LNCaP clone FGC (cell line): ENCODE results near the gene SENP2.
"Not testable (repeated sequence)": the region's sequence is repeated elsewhere in the genome, so short reads cannot be mapped to it uniquely, and the experiment has no call there.

ENCODE experiments used
- DNase-seq: peaks from one replicate; pipeline ENCODE4 v3.0.0-alpha.2; 2011; ENCODE audit warnings: low read depth
- H3K4me3 ChIP-seq: 2 replicates; pipeline ENCODE4 v1.5.1; 2011; ENCODE audit warnings: mild to moderate bottlenecking, low read depth, low read length, control low read depth
- TF ChIP-seq, protein P1 (sequence below): IDR thresholded peaks from 2 replicates; pipeline ENCODE4 v1.5.1; 2012; ENCODE audit warnings: mild to moderate bottlenecking; ENCODE audit not compliant: control insufficient read depth, insufficient read depth; ENCODE audit errors: extremely low read depth

The SENP2 gene

DNA sequence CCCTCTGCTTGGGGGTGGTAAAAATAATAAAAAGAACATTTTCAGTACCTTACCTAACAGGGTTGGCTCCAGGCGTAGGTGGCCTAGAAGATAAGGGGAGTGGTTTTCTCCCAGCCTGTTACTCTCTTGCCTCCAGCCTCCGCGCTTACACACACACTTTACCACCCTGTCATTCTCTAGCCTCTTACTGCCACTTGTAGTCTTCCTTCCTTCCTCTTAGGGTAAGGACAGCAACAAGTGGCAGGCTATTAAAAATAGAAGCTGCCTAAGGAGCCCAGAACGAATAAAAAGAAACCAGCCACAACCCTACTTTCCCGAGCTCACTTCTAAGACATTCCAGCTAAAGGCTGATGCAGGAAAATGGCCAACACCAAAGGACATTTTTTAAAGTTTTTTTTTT is 24.1 kb upstream of the SENP2 start:
- no peak overlapping the region for H3K4me3 ChIP-seq
- TF ChIP-seq, protein P1, sequence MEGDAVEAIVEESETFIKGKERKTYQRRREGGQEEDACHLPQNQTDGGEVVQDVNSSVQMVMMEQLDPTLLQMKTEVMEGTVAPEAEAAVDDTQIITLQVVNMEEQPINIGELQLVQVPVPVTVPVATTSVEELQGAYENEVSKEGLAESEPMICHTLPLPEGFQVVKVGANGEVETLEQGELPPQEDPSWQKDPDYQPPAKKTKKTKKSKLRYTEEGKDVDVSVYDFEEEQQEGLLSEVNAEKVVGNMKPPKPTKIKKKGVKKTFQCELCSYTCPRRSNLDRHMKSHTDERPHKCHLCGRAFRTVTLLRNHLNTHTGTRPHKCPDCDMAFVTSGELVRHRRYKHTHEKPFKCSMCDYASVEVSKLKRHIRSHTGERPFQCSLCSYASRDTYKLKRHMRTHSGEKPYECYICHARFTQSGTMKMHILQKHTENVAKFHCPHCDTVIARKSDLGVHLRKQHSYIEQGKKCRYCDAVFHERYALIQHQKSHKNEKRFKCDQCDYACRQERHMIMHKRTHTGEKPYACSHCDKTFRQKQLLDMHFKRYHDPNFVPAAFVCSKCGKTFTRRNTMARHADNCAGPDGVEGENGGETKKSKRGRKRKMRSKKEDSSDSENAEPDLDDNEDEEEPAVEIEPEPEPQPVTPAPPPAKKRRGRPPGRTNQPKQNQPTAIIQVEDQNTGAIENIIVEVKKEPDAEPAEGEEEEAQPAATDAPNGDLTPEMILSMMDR = no peak
- no peak for DNase-seq

DNA sequence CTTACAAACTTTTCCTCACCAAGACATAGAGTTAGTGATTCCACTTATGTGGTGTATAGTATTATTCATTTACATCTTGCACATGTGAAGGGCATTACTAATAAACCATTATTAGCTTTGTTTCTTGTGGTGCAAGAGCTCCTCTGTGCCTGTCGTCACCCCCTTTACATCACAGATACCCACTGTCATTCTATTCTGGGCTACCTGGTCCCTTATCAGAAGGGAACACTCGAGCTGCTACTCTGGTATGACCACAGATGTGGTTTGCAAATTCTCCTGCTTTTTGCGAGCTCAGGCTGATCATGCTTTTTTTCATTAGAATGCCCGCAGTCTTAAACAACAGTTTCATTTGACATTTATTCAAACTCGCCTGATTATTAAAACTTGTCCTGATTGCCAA is 13.9 kb upstream of the SENP2 start:
- DNase-seq = no peak
- TF ChIP-seq, protein P1 = no peak
- H3K4me3 ChIP-seq = no peak overlapping the region

DNA sequence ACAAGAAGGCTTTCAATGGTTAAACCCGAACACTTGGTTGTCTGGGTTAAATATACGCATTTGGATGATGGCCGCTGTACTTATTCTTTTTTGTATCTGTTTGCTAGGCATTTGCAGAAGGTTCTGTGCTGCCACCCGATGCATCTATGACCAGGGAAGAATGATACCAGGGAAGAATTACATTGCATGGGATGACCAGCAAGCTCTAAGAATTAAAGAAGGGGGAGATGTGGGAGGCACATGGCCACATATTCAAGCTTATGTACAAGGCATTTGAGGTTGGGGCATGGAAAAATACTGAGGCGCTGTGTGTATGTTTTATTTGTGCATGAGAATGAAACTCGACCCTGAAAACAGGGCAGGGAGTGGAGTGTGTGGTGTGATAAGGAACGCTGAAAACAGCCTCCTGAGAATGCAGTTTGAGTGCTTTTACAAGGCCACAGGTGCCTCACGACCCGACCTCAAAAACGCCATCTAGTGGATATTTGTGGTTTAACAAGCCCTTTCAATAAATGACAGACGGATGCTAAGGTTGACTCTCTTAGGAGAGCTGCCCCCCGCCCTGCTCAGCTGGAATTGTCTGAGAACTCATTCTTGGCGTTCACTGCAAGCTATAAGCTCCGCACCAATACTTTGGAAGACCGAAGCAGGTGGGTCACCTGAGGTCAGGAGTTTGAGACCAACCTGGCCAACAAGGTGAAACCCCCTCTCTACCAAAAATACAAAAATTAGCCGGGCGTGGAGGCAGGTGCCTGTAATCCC is 10.8 kb upstream of the SENP2 start:
- TF ChIP-seq, protein P1 = peak; percentile 59
- DNase-seq, H3K4me3 ChIP-seq: not testable (repeated sequence)

DNA sequence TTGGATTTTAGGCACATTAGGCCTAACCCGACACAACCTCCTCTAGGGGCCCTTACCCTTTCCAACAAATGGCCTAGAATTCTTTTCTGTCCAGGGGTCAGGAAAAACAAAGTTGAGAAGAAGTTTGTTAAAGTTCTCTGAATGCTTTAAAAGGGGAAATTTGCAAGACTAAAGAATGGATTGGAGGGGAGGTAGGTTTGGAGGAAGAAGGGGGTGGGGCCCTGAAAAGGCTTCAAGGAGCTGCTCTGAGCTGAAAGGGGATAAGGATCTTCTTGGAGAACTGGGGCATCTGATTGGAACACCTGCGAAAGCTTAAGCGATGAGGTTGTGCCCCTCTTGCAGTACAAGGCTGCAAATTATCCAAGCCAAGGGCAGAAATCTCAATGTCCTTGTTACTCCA is 3.9 kb upstream of the SENP2 start:
- no peak overlapping the region for H3K4me3 ChIP-seq
- TF ChIP-seq, protein P1 = no peak
- no peak for DNase-seq

DNA sequence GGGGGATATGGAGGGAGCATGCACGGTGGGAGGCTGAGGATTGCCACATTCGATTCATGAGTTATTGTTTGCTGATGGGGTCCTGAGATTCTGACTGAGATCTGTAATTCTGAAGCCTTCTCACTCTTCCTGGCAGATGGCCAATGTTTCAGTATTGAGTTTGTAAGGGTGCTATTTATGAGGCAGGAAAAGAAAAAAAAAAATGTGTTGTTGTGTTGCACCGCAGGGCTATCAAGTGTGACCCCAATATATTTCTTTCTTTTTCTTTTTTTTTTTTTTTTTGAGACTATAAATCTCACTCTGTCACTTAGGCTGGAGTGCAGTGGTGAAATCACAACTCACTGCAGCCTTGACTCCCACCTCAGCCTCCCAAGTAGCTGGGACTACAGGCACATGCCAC is 3.2 kb upstream of the SENP2 start:
- DNase-seq = no peak
- TF ChIP-seq, protein P1 = no peak
- no peak overlapping the region for H3K4me3 ChIP-seq

DNA sequence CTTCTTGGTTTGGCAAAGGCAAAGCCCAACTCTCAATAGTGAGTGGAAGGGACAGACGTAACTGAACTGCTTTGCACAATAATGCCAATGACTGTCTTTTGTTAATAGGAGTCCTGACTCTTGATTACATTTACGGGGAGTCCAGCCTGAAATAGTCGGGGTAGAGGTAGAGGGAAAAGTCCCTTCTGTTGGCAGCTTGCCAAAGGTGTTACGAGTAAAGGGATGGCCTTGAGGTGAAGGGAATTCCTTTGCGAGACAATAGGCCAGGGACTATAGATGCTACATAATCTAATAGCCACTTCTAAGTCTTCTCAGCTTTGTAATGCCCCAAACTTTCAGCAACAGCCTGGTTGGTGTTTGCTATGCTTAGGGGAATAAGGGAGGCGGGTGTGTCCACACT is 2.2 kb upstream of the SENP2 start:
- TF ChIP-seq, protein P1 = no peak
- no peak for DNase-seq
- H3K4me3 ChIP-seq = no peak overlapping the region

DNA sequence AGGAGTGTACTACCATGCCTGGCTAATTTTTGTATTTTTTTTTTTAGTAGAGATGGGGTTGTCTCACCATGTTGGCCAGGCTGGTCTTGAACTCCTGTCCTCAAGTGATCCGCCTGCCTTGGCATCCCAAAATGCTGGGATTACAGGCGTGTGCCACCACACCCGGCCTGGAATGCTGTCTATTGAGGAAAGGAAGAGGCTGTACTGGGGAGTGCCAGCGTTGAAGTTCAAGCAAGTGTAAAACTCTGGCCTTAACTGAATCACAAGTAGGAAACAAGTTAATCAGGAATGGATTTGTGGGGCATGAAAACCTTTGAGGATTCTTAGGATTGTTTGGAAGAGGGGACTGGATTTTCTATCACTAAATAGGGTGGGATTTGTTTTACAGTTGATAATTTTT is 1.4 kb upstream of the SENP2 start:
- H3K4me3 ChIP-seq = no peak overlapping the region
- DNase-seq = no peak
- TF ChIP-seq, protein P1 = no peak
